Retinal pigment epithelial cell (primary cell): Measurements from ENCODE around the gene IL1RAPL1.

Experiments
- DNase-seq: peaks from one replicate; pipeline ENCODE4 v3.0.0-alpha.2; 2010; ENCODE audit warnings: low read depth
- H3K4me3 ChIP-seq: 2 replicates; pipeline ENCODE4 v1.5.1; 2011; ENCODE audit warnings: mild to moderate bottlenecking, low read length, control low read depth, moderate library complexity
- CTCF ChIP-seq: conservative IDR thresholded peaks from 2 replicates; pipeline ENCODE4 v1.5.1; 2011; ENCODE audit warnings: low read depth, low read length, control low read depth, inconsistent platforms

Gene IL1RAPL1

GRCh38 chrX:29726811-29727210 is 1139.6 kb downstream of the IL1RAPL1 start:
- no peak for TF ChIP-seq CTCF
- DNase-seq, result no peak
- H3K4me3 ChIP-seq, result no peak overlapping the region

GRCh38 chrX:29728639-29729038 is 1141.4 kb downstream of the IL1RAPL1 start:
- TF ChIP-seq CTCF, result no peak
- H3K4me3 ChIP-seq, result no peak overlapping the region
- no peak for DNase-seq

GRCh38 chrX:29744966-29745365 is 1157.7 kb downstream of the IL1RAPL1 start:
- H3K4me3 ChIP-seq, result no peak overlapping the region
- no peak for TF ChIP-seq CTCF
- no peak for DNase-seq

GRCh38 chrX:29746326-29746725 is 1159.1 kb downstream of the IL1RAPL1 start:
- no peak overlapping the region for H3K4me3 ChIP-seq
- no peak for DNase-seq
- TF ChIP-seq CTCF, result no peak

GRCh38 chrX:29762006-29762405 is 1174.8 kb downstream of the IL1RAPL1 start:
- no peak for DNase-seq
- no peak for TF ChIP-seq CTCF
- no peak overlapping the region for H3K4me3 ChIP-seq

- no peak for TF ChIP-seq CTCF
- H3K4me3 ChIP-seq, result no peak overlapping the region
- no peak for DNase-seq
Observed at GRCh38 chrX:29775890-29776289, 1188.6 kb downstream of the IL1RAPL1 start.

GRCh38 chrX:29787656-29788055 is 1200.4 kb downstream of the IL1RAPL1 start:
- DNase-seq, result no peak
- no peak overlapping the region for H3K4me3 ChIP-seq
- no peak for TF ChIP-seq CTCF
